UCSD-AML1 (cell line): ENCODE results near the gene EML3.
A peak's percentile ranks its signal among the peaks of the same experiment; 100 is the strongest.
"Not testable (repeated sequence)": the region's sequence is repeated elsewhere in the genome, so short reads cannot be mapped to it uniquely, and the experiment has no call there.

Experiments used
- DNase-seq: peaks from one replicate; lab custom pipeline; 2025; ENCODE audit not compliant: unreplicated experiment; lab: John Stamatoyannopoulos, UW

The EML3 gene

GRCh38 chr11:62599901-62600300 lies 12.7 kb downstream of the EML3 start:
- no peak for DNase-seq

GRCh38 chr11:62599069-62599696 lies 13.4 kb downstream of the EML3 start:
- peak; percentile 97 for DNase-seq

GRCh38 chr11:62595124-62595523 lies 17.5 kb downstream of the EML3 start:
- no peak for DNase-seq

- peak; percentile 82 for DNase-seq
These were observed 19.0 kb downstream of the EML3 start for GRCh38 chr11:62593434-62594044.

GRCh38 chr11:62592989-62593421 lies 19.6 kb downstream of the EML3 start:
- no peak for DNase-seq

- no peak for DNase-seq
These were observed 20.3 kb downstream of the EML3 start for GRCh38 chr11:62592146-62592815.

GRCh38 chr11:62591448-62592145 lies 21.0 kb downstream of the EML3 start, which contains the start of gene TUT1:
TSS of gene TUT1 (minus strand) at chr11:62591523. CDS start at chr11:62591485, 38 bp downstream.
- DNase-seq = peak; percentile 98

GRCh38 chr11:62588966-62589637 lies 23.5 kb downstream of the EML3 start:
- DNase-seq = peak; percentile 20

GRCh38 chr11:62585356-62585755 lies 27.2 kb downstream of the EML3 start:
- not testable (repeated sequence) for DNase-seq

- not testable (repeated sequence) for DNase-seq
These were observed 30.8 kb downstream of the EML3 start for GRCh38 chr11:62581735-62582134.

GRCh38 chr11:62580959-62581715 lies 31.4 kb downstream of the EML3 start:
- no peak for DNase-seq

GRCh38 chr11:62579252-62579651 lies 33.3 kb downstream of the EML3 start:
- no peak for DNase-seq

- DNase-seq = no peak
These were observed 34.0 kb downstream of the EML3 start for GRCh38 chr11:62578541-62578940.

- DNase-seq = no peak
These were observed 35.4 kb downstream of the EML3 start for GRCh38 chr11:62577046-62577714.

- no peak for DNase-seq
These were observed 36.7 kb downstream of the EML3 start for GRCh38 chr11:62575837-62576236.

- DNase-seq = no peak
These were observed 37.4 kb downstream of the EML3 start for GRCh38 chr11:62575156-62575555.

GRCh38 chr11:62574363-62575071 lies 38.1 kb downstream of the EML3 start:
- peak; percentile 40 for DNase-seq

GRCh38 chr11:62573592-62574362 lies 38.8 kb downstream of the EML3 start, which contains the start of gene EEF1G:
TSS of gene EEF1G (minus strand) at chr11:62573891. CDS start at chr11:62573842, 49 bp downstream.
- peak; percentile 99 for DNase-seq
